HepG2 (cell line): ENCODE measurements around the gene TSG101. TPM values are rescaled to one million over a fixed set of nuclear protein-coding genes. Genes with fewer than 3 reads are reported as not detected.
A peak's percentile ranks its signal among the peaks of the same experiment; 100 is the strongest.

Experiments
- BATF2 ChIP-seq: sonication (generic); formaldehyde crosslinking; IDR thresholded peaks from 2 replicates; pipeline ENCODE4 v1.8.0; 2022; ENCODE audit warnings: mild to moderate bottlenecking, missing genetic modification reagents, moderate library complexity
- HMG20A ChIP-seq: IDR thresholded peaks from 2 replicates; pipeline ENCODE4 v1.6.1; 2016; ENCODE audit warnings: borderline replicate concordance
- KDM2A ChIP-seq: sonication (generic); formaldehyde crosslinking; IDR thresholded peaks from 2 replicates; pipeline ENCODE4 v1.4.0; 2020; ENCODE audit warnings: low read depth, missing genetic modification reagents, borderline replicate concordance
- LBX2 ChIP-seq: sonication (generic); formaldehyde crosslinking; IDR thresholded peaks from 2 replicates; pipeline ENCODE4 v1.5.0; 2020; ENCODE audit warnings: missing genetic modification reagents, mild to moderate bottlenecking, borderline replicate concordance
- MYPOP ChIP-seq: sonication (generic); formaldehyde crosslinking; IDR thresholded peaks from 2 replicates; pipeline ENCODE4 v1.8.1; 2023; ENCODE audit warnings: mild to moderate bottlenecking, moderate library complexity, missing genetic modification reagents
- NFKB2 ChIP-seq: sonication (generic); formaldehyde crosslinking; IDR thresholded peaks from 2 replicates; pipeline ENCODE4 v1.4.0; 2020; ENCODE audit warnings: missing genetic modification reagents, borderline replicate concordance
- REPIN1 ChIP-seq: sonication (generic); formaldehyde crosslinking; IDR thresholded peaks from 2 replicates; pipeline ENCODE4 v1.8.0; 2022; ENCODE audit warnings: missing genetic modification reagents, low read depth, mild to moderate bottlenecking, borderline replicate concordance
- SKI ChIP-seq: fragments of 450-650 bp; IDR thresholded peaks from one replicate; pipeline ENCODE4 v1.6.1; 2018; ENCODE audit warnings: mild to moderate bottlenecking; ENCODE audit not compliant: partially characterized antibody
- SOX6 ChIP-seq, 2 experiments: fragments of 450-650 bp in 1 of 2; sonication (generic) in 1 of 2; formaldehyde crosslinking in 1 of 2; IDR thresholded peaks; 2 replicates each; pipeline versions ENCODE4 v1.4.0 to v1.6.1; 2017 to 2020; ENCODE audit warnings: antibody characterized with exemption in 1 of 2, mild to moderate bottlenecking in 1 of 2, missing genetic modification reagents in 1 of 2
- SRSF4 ChIP-seq: fragments of 200-400 bp; formaldehyde crosslinking; IDR thresholded peaks from one replicate; pipeline ENCODE4 v1.6.1; 2018; ENCODE audit warnings: mild to moderate bottlenecking, low read depth, low read length, moderate library complexity; ENCODE audit not compliant: poor library complexity, severe bottlenecking
- TRAFD1 ChIP-seq: sonication (generic); formaldehyde crosslinking; IDR thresholded peaks from 2 replicates; pipeline ENCODE4 v1.5.1; 2020; ENCODE audit warnings: missing genetic modification reagents, mild to moderate bottlenecking, borderline replicate concordance
- ZBTB10 ChIP-seq: sonication (generic); formaldehyde crosslinking; IDR thresholded peaks from 2 replicates; pipeline ENCODE4 v1.4.0; 2020; ENCODE audit warnings: missing genetic modification reagents, borderline replicate concordance
- ZNF672 ChIP-seq: sonication (generic); formaldehyde crosslinking; IDR thresholded peaks from 2 replicates; pipeline ENCODE4 v1.8.1; 2022; ENCODE audit warnings: missing genetic modification reagents
- ZNF776 ChIP-seq: sonication (generic); formaldehyde crosslinking; IDR thresholded peaks from 2 replicates; pipeline ENCODE4 v1.4.0; 2020; ENCODE audit warnings: mild to moderate bottlenecking, missing genetic modification reagents
- ZNF83 ChIP-seq: sonication (generic); formaldehyde crosslinking; IDR thresholded peaks from 2 replicates; pipeline ENCODE4 v1.4.0; 2020; ENCODE audit warnings: missing genetic modification reagents, mild to moderate bottlenecking, borderline replicate concordance
- ZNF879 ChIP-seq: sonication (generic); formaldehyde crosslinking; IDR thresholded peaks from 2 replicates; pipeline ENCODE4 v1.8.1; 2023; ENCODE audit warnings: missing genetic modification reagents
- ZNF883 ChIP-seq: sonication (generic); formaldehyde crosslinking; IDR thresholded peaks from 2 replicates; pipeline ENCODE4 v1.5.1; 2020; ENCODE audit warnings: mild to moderate bottlenecking, missing genetic modification reagents; ENCODE audit errors: not compliant biosample characterization
- polyA plus RNA-seq, 8 experiments: library from polyadenylated mRNA; depleted of rRNA in 3 of 8; stranded (reverse) in 7 of 8; unstranded in 1 of 8; fragments of >200 nt; fragmentation: Illumina TruSeq in 4 of 8; extraction: Trizol in 4 of 8; gene quantifications; 2 replicates each; pipeline versions ENCODE4 v1.2.1 to v1.2.3, GENCODE V29; 2011 to 2016; ENCODE audit warnings: low read depth in 4 of 8, missing spikeins in 1 of 8, mixed read lengths in 1 of 8; ENCODE audit not compliant: insufficient read depth in 1 of 8
- total RNA-seq, 5 experiments: library from RNA; depleted of rRNA; stranded (reverse); fragments of >200 nt; fragmentation: Illumina TruSeq; extraction: Trizol; gene quantifications; 2 replicates each; pipeline ENCODE4 v1.2.3, GENCODE V29; 2016; ENCODE audit warnings: low read depth in 1 of 5
- TF ChIP-seq, protein P1 (sequence below): sonication (generic); formaldehyde crosslinking; IDR thresholded peaks from 2 replicates; pipeline ENCODE4 v1.4.0; 2020; ENCODE audit warnings: missing genetic modification reagents

Gene TSG101
- total and polyA plus RNA-seq, 2 of the 13 experiments (the other 11 are each of a cell fraction or from before 2014, with no cell fraction given): 69.3 to 206 TPM

GRCh38 chr11:18526521-18527296, at the start of gene TSG101 (continued):
- TF ChIP-seq, protein P1, sequence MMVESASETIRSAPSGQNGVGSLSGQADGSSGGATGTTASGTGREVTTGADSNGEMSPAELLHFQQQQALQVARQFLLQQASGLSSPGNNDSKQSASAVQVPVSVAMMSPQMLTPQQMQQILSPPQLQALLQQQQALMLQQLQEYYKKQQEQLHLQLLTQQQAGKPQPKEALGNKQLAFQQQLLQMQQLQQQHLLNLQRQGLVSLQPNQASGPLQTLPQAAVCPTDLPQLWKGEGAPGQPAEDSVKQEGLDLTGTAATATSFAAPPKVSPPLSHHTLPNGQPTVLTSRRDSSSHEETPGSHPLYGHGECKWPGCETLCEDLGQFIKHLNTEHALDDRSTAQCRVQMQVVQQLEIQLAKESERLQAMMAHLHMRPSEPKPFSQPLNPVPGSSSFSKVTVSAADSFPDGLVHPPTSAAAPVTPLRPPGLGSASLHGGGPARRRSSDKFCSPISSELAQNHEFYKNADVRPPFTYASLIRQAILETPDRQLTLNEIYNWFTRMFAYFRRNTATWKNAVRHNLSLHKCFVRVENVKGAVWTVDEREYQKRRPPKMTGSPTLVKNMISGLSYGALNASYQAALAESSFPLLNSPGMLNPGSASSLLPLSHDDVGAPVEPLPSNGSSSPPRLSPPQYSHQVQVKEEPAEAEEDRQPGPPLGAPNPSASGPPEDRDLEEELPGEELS (CRISPR knock-in tag): peak; percentile 55
- TF ChIP-seq SKI (no peak), ZNF776 (CRISPR knock-in tag) (peak; percentile 89; the same call in 1 of the 2 replicates), HMG20A (CRISPR knock-in tag) (no peak; the same call in 1 of the 2 replicates), ZNF883 (CRISPR knock-in tag) (peak; percentile 90), ZNF672 (CRISPR knock-in tag) (no peak), NFKB2 (CRISPR knock-in tag) (peak; percentile 43; the same call in 1 of the 2 replicates), ZBTB10 (CRISPR knock-in tag) (0 out of 2 replicates have a peak, but pooled peaks have one; percentile 50), ZNF83 (CRISPR knock-in tag) (peak; percentile 87), MYPOP (CRISPR knock-in tag) (peak; percentile 63; the same call in 1 of the 2 replicates), LBX2 (0 out of 2 replicates have a peak, but pooled peaks have one; percentile 78), REPIN1 (CRISPR knock-in tag) (peak; percentile 46; the same call in 1 of the 2 replicates), KDM2A (peak; percentile 84; the same call in 1 of the 2 replicates), BATF2 (CRISPR knock-in tag) (no peak), SOX6 (IDR thresholded peaks at IDR 0.05) (no peak), SOX6 (CRISPR knock-in tag; IDR thresholded peaks at IDR 0.05) (peak; percentile 86), TRAFD1 (CRISPR knock-in tag) (no peak), SRSF4 (no peak), ZNF879 (0 out of 2 replicates have a peak, but pooled peaks have one; percentile 58)
